HG02571 (cell line): Measurements from ENCODE around the gene SUN1.
"Not testable (repeated sequence)": the region's sequence is repeated elsewhere in the genome, so short reads cannot be mapped to it uniquely, and the experiment has no call there.

ENCODE experiments used
- ATAC-seq: cut with Tn5 transposase; IDR thresholded peaks from one replicate; pipeline ENCODE4 v1.9.1; 2021; ENCODE audit warnings: mild to moderate bottlenecking, moderate library complexity; ENCODE audit not compliant: unreplicated experiment

SUN1 gene

DNA sequence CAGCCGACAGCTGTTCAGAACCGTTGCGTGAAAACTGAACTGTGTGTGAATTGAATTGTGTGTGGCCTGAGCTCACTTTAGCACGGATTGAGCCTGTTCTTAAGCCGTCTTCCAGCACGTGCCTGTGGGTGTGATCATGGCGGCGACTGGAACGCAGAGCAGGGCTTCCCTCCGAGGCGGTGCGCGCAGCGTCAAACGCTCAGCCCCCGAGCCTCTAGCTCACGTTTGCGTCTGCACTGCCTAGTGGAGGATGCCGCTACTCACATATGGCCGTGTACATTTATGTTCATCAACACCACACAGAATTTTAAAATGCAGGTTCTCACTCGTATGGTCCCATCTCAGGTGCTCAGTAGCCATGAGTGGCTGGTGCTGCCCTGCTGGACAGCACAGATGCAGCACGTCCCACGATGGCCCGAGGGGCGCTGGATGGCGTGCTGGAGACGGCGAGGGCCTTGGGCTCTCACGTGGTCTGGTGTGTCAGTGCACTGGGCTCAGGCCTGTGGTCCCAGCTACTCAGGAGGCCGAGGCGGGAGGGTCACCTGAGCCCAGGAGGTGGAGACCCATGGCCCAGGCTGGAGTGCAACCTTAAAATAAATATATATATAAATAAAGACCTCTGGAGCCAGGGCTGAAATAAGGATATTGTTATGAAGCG, 22.0 kb downstream of the SUN1 start:
- no peak for ATAC-seq

- ATAC-seq = no peak
Measured at GRCh38 chr7:855686-856369, 23.6 kb downstream of the SUN1 start.

- no peak for ATAC-seq
Measured at GRCh38 chr7:856444-857095, 24.3 kb downstream of the SUN1 start.

DNA sequence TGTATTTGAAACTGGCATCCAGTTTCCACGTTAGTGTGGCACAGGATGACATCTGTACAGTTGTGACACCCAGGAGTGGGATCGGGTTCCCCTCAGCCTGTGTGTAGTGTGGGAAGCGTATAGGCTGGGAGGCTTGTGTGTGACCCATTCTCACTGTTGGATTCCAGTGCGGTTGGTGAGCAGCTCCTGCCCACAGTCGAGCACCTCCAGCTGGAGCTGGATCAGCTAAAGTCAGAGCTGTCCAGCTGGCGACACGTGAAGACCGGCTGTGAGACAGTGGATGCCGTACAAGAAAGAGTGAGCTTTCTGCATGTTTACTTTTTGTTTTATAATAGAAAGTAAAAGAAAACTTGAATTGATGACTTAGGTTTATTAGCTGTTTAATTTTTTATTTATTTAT, 25.4 kb downstream of the SUN1 start:
- no peak for ATAC-seq

- ATAC-seq = no peak
Measured at GRCh38 chr7:859359-860030, 27.2 kb downstream of the SUN1 start.

GRCh38 chr7:860149-860548, 27.9 kb downstream of the SUN1 start:
- ATAC-seq = no peak

- no peak for ATAC-seq
Measured at GRCh38 chr7:861222-861621, 28.9 kb downstream of the SUN1 start.

- no peak for ATAC-seq
Measured at GRCh38 chr7:862157-862556, 29.9 kb downstream of the SUN1 start.

GRCh38 chr7:863106-863505, 30.8 kb downstream of the SUN1 start:
- no peak for ATAC-seq

GRCh38 chr7:865921-866320, 33.6 kb downstream of the SUN1 start:
- ATAC-seq = no peak

DNA sequence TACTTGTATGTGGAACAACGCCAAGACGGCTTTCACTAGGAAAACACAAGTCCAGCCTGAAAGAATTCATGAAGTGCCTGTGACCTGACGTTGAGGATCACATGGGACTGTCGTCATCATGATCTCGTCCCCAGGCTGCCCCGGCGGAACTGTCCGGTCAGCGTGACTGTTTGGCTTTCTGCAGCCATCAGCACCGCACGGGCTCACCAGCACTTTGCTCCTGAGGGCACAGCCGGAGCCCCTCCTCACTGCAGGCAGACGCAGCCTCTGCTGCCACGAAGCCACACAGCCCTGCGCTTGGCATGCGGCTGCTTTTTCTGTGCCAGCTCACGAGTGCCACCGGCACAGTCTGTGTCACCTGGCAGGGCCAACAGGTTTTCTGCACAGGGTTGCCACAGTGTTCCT, 34.7 kb downstream of the SUN1 start:
- ATAC-seq = no peak

DNA sequence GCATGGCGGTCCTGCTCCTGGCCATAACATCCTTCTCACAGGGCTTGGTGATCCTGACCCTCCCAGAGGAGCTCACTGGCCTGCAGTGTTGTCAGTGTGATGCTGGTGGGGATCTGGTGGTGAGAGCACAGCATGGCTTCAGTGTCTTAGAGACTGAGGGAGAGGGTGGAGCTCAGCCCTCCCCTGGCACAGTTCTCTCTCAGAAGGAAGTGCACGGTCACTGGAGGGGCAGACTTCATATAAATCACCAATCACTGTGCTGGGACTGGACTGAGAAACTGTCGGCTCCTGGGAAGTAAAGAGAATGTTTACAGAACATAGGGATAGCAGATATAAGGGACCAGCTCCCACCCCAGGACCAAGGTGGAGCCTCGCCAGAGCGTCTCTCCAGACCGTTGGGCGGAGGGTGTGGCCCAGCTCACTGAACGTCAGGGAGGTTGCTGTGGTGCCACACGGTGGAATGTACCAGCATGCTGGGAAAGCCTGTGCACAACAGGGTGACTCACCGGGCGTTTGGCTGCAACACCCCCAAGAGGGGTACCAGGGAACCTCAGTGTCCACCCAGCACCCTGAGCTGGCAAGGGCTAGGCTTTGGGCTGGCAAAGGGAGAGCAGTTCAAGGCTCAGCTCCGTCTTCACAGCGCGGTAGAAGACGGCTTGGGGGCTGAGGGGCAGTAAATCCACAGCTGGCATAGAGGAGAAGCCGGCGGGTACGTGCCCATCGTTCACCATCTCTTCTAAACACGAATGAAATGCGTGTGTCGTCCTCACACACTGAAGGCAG, 35.3 kb downstream of the SUN1 start:
- ATAC-seq = no peak

- no peak for ATAC-seq
Measured at GRCh38 chr7:868189-868486, 35.9 kb downstream of the SUN1 start.

GRCh38 chr7:869348-869747, 37.1 kb downstream of the SUN1 start:
- no peak for ATAC-seq

- no peak for ATAC-seq
Measured at GRCh38 chr7:871900-872537, 39.7 kb downstream of the SUN1 start.

GRCh38 chr7:872685-873084, 40.4 kb downstream of the SUN1 start:
- ATAC-seq = not testable (repeated sequence)

GRCh38 chr7:873367-874002, 41.2 kb downstream of the SUN1 start:
- no peak for ATAC-seq

- ATAC-seq = no peak
Measured at GRCh38 chr7:874031-874749, 41.9 kb downstream of the SUN1 start.

DNA sequence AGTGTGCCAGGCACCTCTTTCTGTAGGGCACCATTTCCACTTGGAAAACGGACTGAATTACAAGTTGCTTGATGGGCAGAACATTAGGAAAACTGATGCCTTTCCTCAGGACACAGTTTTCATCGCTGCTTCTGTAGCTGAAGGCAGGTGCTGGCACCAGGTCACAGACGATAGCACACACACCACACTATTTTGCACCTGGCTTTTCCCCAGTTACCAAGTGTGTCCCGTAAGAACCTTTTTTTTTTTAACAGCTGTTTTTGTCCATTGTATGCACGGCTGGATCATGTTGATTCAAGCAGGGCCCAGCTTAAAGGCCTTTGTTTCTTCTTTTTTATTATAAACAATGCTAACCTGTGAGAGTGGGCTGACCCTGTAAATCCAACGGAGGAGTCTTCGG, 42.8 kb downstream of the SUN1 start:
- no peak for ATAC-seq
